T-cell (primary cell): ENCODE data around the gene PGAP3. TPM values are rescaled to one million over a fixed set of nuclear protein-coding genes. Genes with fewer than 3 reads are reported as not detected.
A peak's percentile ranks its signal among the peaks of the same experiment; 100 is the strongest.

ENCODE experiments used
- ATAC-seq, 4 experiments: fragments of 200-7000 bp in 3 of 4; fragments of 150-1000 bp in 1 of 4; cut with Tn5 transposase; replicated peaks in 1 of 4; 1 replicate in 3 of 4; 2 replicates in 1 of 4; pipeline ENCODE4 v1.10.0; 2021; ENCODE audit warnings: moderate library complexity in 3 of 4, mild to moderate bottlenecking in 2 of 4, moderate number of reproducible peaks in 1 of 4
- CTCF ChIA-PET, 2 donors: fragments of 300-600 bp; sonication (Branson Sonifier 250); formaldehyde crosslinking; loops; one replicate each; lab custom pipeline; 2022; ENCODE audit warnings: antibody characterized with exemption in 2 of 2; lab: Charles Lee
- POLR2A ChIA-PET, 2 donors: fragments of 300-600 bp; sonication (Branson Sonifier 250); formaldehyde crosslinking; loops; one replicate each; lab custom pipeline; 2022; ENCODE audit warnings: antibody characterized with exemption in 2 of 2; lab: Charles Lee
- DNase-seq, 35 experiments: peaks; one replicate each; pipeline versions ENCODE4 v3.0.0 to v3.0.0-alpha.2; 2013 to 2023
- H3K27ac ChIP-seq: one replicate; pipeline ENCODE4 v1.5.1; 2013; ENCODE audit warnings: low read length
- H3K27me3 ChIP-seq, 2 experiments: replicated peaks in 1 of 2; 1 replicate in 1 of 2; 2 replicates in 1 of 2; pipeline versions ENCODE4 v1.6.1 to v1.7.0; 2013; ENCODE audit warnings: low read length in 1 of 2, mixed read lengths in 1 of 2; ENCODE audit not compliant: control insufficient read depth in 2 of 2, insufficient read depth in 2 of 2; ENCODE audit errors: extremely low read depth in 1 of 2
- H3K36me3 ChIP-seq, 2 donors: 1 replicate in 1 of 2; 2 replicates in 1 of 2; pipeline versions ENCODE4 v1.6.1 to v1.7.0; 2013; ENCODE audit warnings: low read length in 1 of 2; ENCODE audit not compliant: control insufficient read depth in 2 of 2, insufficient read depth in 1 of 2; ENCODE audit errors: extremely low read depth in 1 of 2
- H3K4me1 ChIP-seq, 2 experiments: 1 replicate in 1 of 2; 2 replicates in 1 of 2; pipeline versions ENCODE4 v1.6.1 to v1.7.0; 2013; ENCODE audit warnings: low read length in 2 of 2, mixed read lengths in 1 of 2; ENCODE audit not compliant: insufficient read depth in 2 of 2, control insufficient read depth in 1 of 2; ENCODE audit errors: extremely low read depth in 1 of 2
- H3K4me3 ChIP-seq, 2 donors: 1 replicate in 1 of 2; 2 replicates in 1 of 2; pipeline versions ENCODE4 v1.5.1 to v1.7.0; 2013; ENCODE audit warnings: mild to moderate bottlenecking in 2 of 2, low read length in 1 of 2, moderate library complexity in 1 of 2; ENCODE audit not compliant: control insufficient read depth in 1 of 2; ENCODE audit errors: extremely low read depth in 1 of 2
- H3K9me3 ChIP-seq: 2 replicates; pipeline ENCODE4 v1.7.0; 2013
- H3K27ac Mint-ChIP-seq, 2 donors: one replicate each; pipeline ENCODE4 v1.8.0; 2020 to 2021; ENCODE audit warnings: mild to moderate bottlenecking in 2 of 2, mixed read lengths in 2 of 2
- H3K27me3 Mint-ChIP-seq, 2 donors: one replicate each; pipeline ENCODE4 v1.8.0; 2021 to 2022; ENCODE audit warnings: mixed read lengths in 2 of 2
- H3K36me3 Mint-ChIP-seq: one replicate; pipeline ENCODE4 v1.8.0; 2021; ENCODE audit warnings: mixed read lengths
- H3K4me1 Mint-ChIP-seq, 3 donors: one replicate each; pipeline ENCODE4 v1.8.0; 2020 to 2022; ENCODE audit warnings: mixed read lengths in 3 of 3, mild to moderate bottlenecking in 1 of 3
- H3K4me3 Mint-ChIP-seq, 3 donors: one replicate each; pipeline ENCODE4 v1.8.0; 2020 to 2022; ENCODE audit warnings: mild to moderate bottlenecking in 3 of 3, mixed read lengths in 3 of 3, moderate library complexity in 3 of 3
- H3K9me3 Mint-ChIP-seq, 3 donors: one replicate each; pipeline ENCODE4 v1.8.0; 2020 to 2022; ENCODE audit warnings: mixed read lengths in 3 of 3
- WGBS: methylation state at CpG from one replicate; pipeline ENCODE4 v1.1.5; 2013; ENCODE audit warnings: missing lambda C conversion rate; ENCODE audit not compliant: insufficient coverage; 5-methylcytosine and 5-hydroxymethylcytosine counted together
- total RNA-seq, 35 experiments: library from RNA in 6 of 35; stranded (reverse) in 6 of 35; fragments of 120-200 nt in 1 of 35; gene quantifications; one replicate each; pipeline versions ENCODE4 v1.2.1 to v1.2.4 and lab custom pipeline; 2013 to 2026

PGAP3 gene
- total RNA-seq, 5 donors from 2014 or later (not counting 1 experiment from before 2014, with no cell fraction given) = 27.9 to 34.3 (median 31.7) TPM

- no peak overlapping the region for H3K4me3 ChIP-seq
- POLR2A ChIA-PET = interaction anchor here in 1 of 2 donors (0.6 kb wide), 1 partner anchor 11 kb away, joined by 3 read pairs; no protein-coding TSS in a partner anchor
- no peaks in the 10 kb centered on the region for H3K9me3 ChIP-seq
- no peak for DNase-seq
- peaks cover 9 to 33% of the 10 kb centered on the region in 2 experiments for H3K4me1 ChIP-seq
- no peak overlapping the region for H3K4me3 Mint-ChIP-seq
- 71% methylated on average over 2 of the region's 12 CpGs for WGBS
- peaks cover 0 to 2% of the 10 kb centered on the region in 2 donors for H3K36me3 ChIP-seq
- no peaks in the 10 kb centered on the region for H3K36me3 Mint-ChIP-seq
- peaks cover 21 to 37% (median 24%) of the 10 kb centered on the region in 3 donors for H3K4me1 Mint-ChIP-seq
- no peaks in the 10 kb centered on the region for H3K9me3 Mint-ChIP-seq
- peaks cover 23 to 36% of the 10 kb centered on the region in 2 donors for H3K27me3 Mint-ChIP-seq
- H3K27ac Mint-ChIP-seq = no peak overlapping the region
- CTCF ChIA-PET = no interaction called here
- H3K27me3 ChIP-seq = peaks cover 4 to 39% of the 10 kb centered on the region in 2 experiments
- ATAC-seq = no peak
- H3K27ac ChIP-seq = no peak overlapping the region
Measured at GRCh38 chr17:39702901-39703893, 15.3 kb upstream of the PGAP3 start.

- Histone ChIP-seq H3K4me1 (peaks cover 4 to 20% of the 10 kb centered on the region in 2 experiments), H3K36me3 (peaks cover 0 to 2% of the 10 kb centered on the region in 2 donors), H3K27ac (no peak overlapping the region), H3K27me3 (peaks cover 4 to 39% of the 10 kb centered on the region in 2 experiments), H3K4me3 (no peak overlapping the region), H3K9me3 (no peaks in the 10 kb centered on the region)
- ATAC-seq (no peak), DNase-seq (no peak)
- Mint-ChIP-seq H3K27me3 (peaks cover 28 to 36% of the 10 kb centered on the region in 2 donors), H3K4me3 (no peak overlapping the region), H3K9me3 (no peaks in the 10 kb centered on the region), H3K27ac (no peak overlapping the region), H3K36me3 (peaks cover 6% of the 10 kb centered on the region), H3K4me1 (peaks cover 13 to 24% (median 16%) of the 10 kb centered on the region in 3 donors)
- WGBS = no CpG with 5 or more reads among the region's 4 CpGs
- ChIA-PET POLR2A (no interaction called here), CTCF (no interaction called here)
Measured at GRCh38 chr17:39701784-39702422, 14.0 kb upstream of the PGAP3 start.

GRCh38 chr17:39701012-39701783 lies 13.3 kb upstream of the PGAP3 start:
- Histone ChIP-seq H3K9me3 (no peaks in the 10 kb centered on the region), H3K4me1 (peaks cover 0 to 13% of the 10 kb centered on the region in 2 experiments), H3K4me3 (no peak overlapping the region), H3K36me3 (peaks cover 0 to 2% of the 10 kb centered on the region in 2 donors), H3K27ac (no peak overlapping the region), H3K27me3 (peaks cover 4 to 40% of the 10 kb centered on the region in 2 experiments)
- WGBS = 83% methylated on average over 7 of the region's 10 CpGs
- peaks cover 28 to 36% of the 10 kb centered on the region in 2 donors for H3K27me3 Mint-ChIP-seq
- ATAC-seq = no peak
- peaks cover 9% of the 10 kb centered on the region for H3K36me3 Mint-ChIP-seq
- peak overlapping the region in 1 of 3 donors; percentile 15 for H3K4me3 Mint-ChIP-seq
- H3K9me3 Mint-ChIP-seq = no peaks in the 10 kb centered on the region
- CTCF ChIA-PET = no interaction called here
- peak overlapping the region in 1 of 2 donors; percentile 49 for H3K27ac Mint-ChIP-seq
- POLR2A ChIA-PET = no interaction called here
- peaks cover 6 to 17% (median 12%) of the 10 kb centered on the region in 3 donors for H3K4me1 Mint-ChIP-seq
- no peak for DNase-seq

GRCh38 chr17:39700148-39700987 lies 12.5 kb upstream of the PGAP3 start:
- DNase-seq = no peak
- H3K27me3 Mint-ChIP-seq = peaks cover 28 to 36% of the 10 kb centered on the region in 2 donors
- H3K36me3 Mint-ChIP-seq = peaks cover 9% of the 10 kb centered on the region
- WGBS = 8% methylated on average over 48 of the region's 57 CpGs
- H3K36me3 ChIP-seq = peaks cover 0 to 2% of the 10 kb centered on the region in 2 donors
- no peak overlapping the region for H3K27ac ChIP-seq
- H3K27me3 ChIP-seq = peaks cover 4 to 44% of the 10 kb centered on the region in 2 experiments
- H3K9me3 Mint-ChIP-seq = no peaks in the 10 kb centered on the region
- POLR2A ChIA-PET = interaction anchor here in 1 of 2 donors (0.6 kb wide), 1 partner anchor 275 kb away, joined by 6 read pairs; no protein-coding TSS in a partner anchor
- H3K4me3 ChIP-seq = no peak overlapping the region
- H3K4me1 ChIP-seq = peaks cover 0 to 7% of the 10 kb centered on the region in 2 experiments
- no peaks in the 10 kb centered on the region for H3K9me3 ChIP-seq
- peaks cover 6 to 17% (median 12%) of the 10 kb centered on the region in 3 donors for H3K4me1 Mint-ChIP-seq
- CTCF ChIA-PET = interaction anchor here in 1 of 2 donors (0.5 kb wide), 1 partner anchor 72 kb away, joined by 3 read pairs; no protein-coding TSS in a partner anchor
- H3K27ac Mint-ChIP-seq = no peak overlapping the region
- peak overlapping the region in 1 of 3 donors; percentile 67 for H3K4me3 Mint-ChIP-seq
- ATAC-seq = no peak

GRCh38 chr17:39699818-39700147 lies 11.9 kb upstream of the PGAP3 start, which contains the start of gene ERBB2:
ERBB2 (plus strand) TSS chr17:39700064; CDS start chr17:39700239, 175 bp downstream.
- ChIA-PET CTCF (no interaction called here), POLR2A (no interaction called here)
- Histone ChIP-seq H3K4me1 (peaks cover 0 to 7% of the 10 kb centered on the region in 2 experiments), H3K4me3 (no peak within 1 kb of the TSS), H3K9me3 (no peaks in the 10 kb centered on the region), H3K36me3 (peaks cover 0 to 2% of the 10 kb centered on the region in 2 donors), H3K27ac (no peak within 1 kb of the TSS), H3K27me3 (peaks cover 4 to 44% of the 10 kb centered on the region in 2 experiments)
- Mint-ChIP-seq H3K36me3 (peaks cover 9% of the 10 kb centered on the region), H3K4me1 (peaks cover 6 to 16% (median 12%) of the 10 kb centered on the region in 3 donors), H3K27me3 (peaks cover 28 to 36% of the 10 kb centered on the region in 2 donors), H3K27ac (peak within 1 kb of the TSS in 1 of 2 donors; percentile 49), H3K4me3 (peak within 1 kb of the TSS in 2 of 3 donors; percentile 34 to 67), H3K9me3 (no peaks in the 10 kb centered on the region)
- DNase-seq (no peak), ATAC-seq (no peak)
- WGBS = 25% methylated on average over 18 of the region's 20 CpGs
